GM23338 (cell line): ENCODE measurements around the gene EGLN3. TPM values are rescaled to one million over a fixed set of nuclear protein-coding genes. Genes with fewer than 3 reads are reported as not detected.

Experiments
- ATAC-seq: fragments of 200-7000 bp; cut with Tn5 transposase; 3 replicates; pipeline ENCODE4 v1.9.1; 2020
- DNase-seq: peaks from one replicate; pipeline ENCODE4 v3.0.0-alpha.2; 2015; ENCODE audit warnings: low spot score
- H2AFZ ChIP-seq: fragments of 200-600 bp; sonication (generic); 2 replicates; pipeline ENCODE4 v1.8.0; 2016; ENCODE audit warnings: antibody characterized with exemption, mild to moderate bottlenecking, moderate library complexity
- H3F3A ChIP-seq: fragments of 200-600 bp; sonication (generic); replicated peaks from 2 replicates; pipeline ENCODE4 v1.8.0; 2017; ENCODE audit warnings: antibody characterized with exemption, mixed run types, low read depth
- H3K27ac ChIP-seq: fragments of 200-600 bp; sonication (generic); 2 replicates; pipeline ENCODE4 v1.6.1; 2016; ENCODE audit warnings: low read depth
- H3K27me3 ChIP-seq: fragments of 200-600 bp; sonication (generic); 2 replicates; pipeline ENCODE4 v1.8.0; 2016; ENCODE audit warnings: mild to moderate bottlenecking, mixed run types, moderate library complexity; ENCODE audit not compliant: insufficient read depth
- H3K36me3 ChIP-seq: fragments of 200-600 bp; sonication (generic); 2 replicates; pipeline ENCODE4 v1.8.0; 2016; ENCODE audit warnings: mild to moderate bottlenecking; ENCODE audit not compliant: insufficient read depth
- H3K4me1 ChIP-seq: fragments of 200-600 bp; sonication (generic); 2 replicates; pipeline ENCODE4 v1.8.0; 2016; ENCODE audit warnings: mild to moderate bottlenecking, moderate library complexity; ENCODE audit not compliant: insufficient read depth
- H3K4me2 ChIP-seq: fragments of 200-600 bp; sonication (generic); 2 replicates; pipeline ENCODE4 v1.7.1; 2017; ENCODE audit warnings: mixed run types
- H3K4me3 ChIP-seq: fragments of 200-600 bp; sonication (generic); 2 replicates; pipeline ENCODE4 v1.6.1; 2016; ENCODE audit warnings: mixed run types
- H3K79me2 ChIP-seq: fragments of 200-600 bp; sonication (generic); replicated peaks from 2 replicates; pipeline ENCODE4 v1.8.0; 2017; ENCODE audit warnings: mild to moderate bottlenecking; ENCODE audit not compliant: insufficient read depth
- H3K9me2 ChIP-seq: fragments of 200-600 bp; sonication (generic); 2 replicates; pipeline ENCODE4 v1.8.0; 2017; ENCODE audit not compliant: insufficient read depth
- H4K20me1 ChIP-seq: fragments of 200-600 bp; sonication (generic); replicated peaks from 2 replicates; pipeline ENCODE4 v1.8.0; 2017; ENCODE audit warnings: mild to moderate bottlenecking; ENCODE audit not compliant: insufficient read depth
- H3K27ac Mint-ChIP-seq: 2 replicates; pipeline ENCODE4 v1.8.0; 2020; ENCODE audit warnings: inconsistent platforms, mild to moderate bottlenecking, moderate library complexity, mixed read lengths
- H3K27me3 Mint-ChIP-seq: 3 replicates; pipeline ENCODE4 v1.8.0; 2022; ENCODE audit warnings: low read depth, mild to moderate bottlenecking, moderate library complexity, mixed read lengths, inconsistent platforms; ENCODE audit not compliant: insufficient read depth, poor library complexity
- H3K36me3 Mint-ChIP-seq: 3 replicates; pipeline ENCODE4 v1.8.0; 2021; ENCODE audit warnings: low read depth, mild to moderate bottlenecking, inconsistent platforms, moderate library complexity, mixed read lengths
- H3K4me1 Mint-ChIP-seq: 3 replicates; pipeline ENCODE4 v1.8.0; 2020; ENCODE audit warnings: mild to moderate bottlenecking, inconsistent platforms, mixed read lengths
- H3K4me3 Mint-ChIP-seq: 3 replicates; pipeline ENCODE4 v1.8.0; 2021; ENCODE audit warnings: moderate library complexity, mild to moderate bottlenecking, inconsistent platforms, mixed read lengths
- H3K9me3 Mint-ChIP-seq: 3 replicates; pipeline ENCODE4 v1.8.0; 2020; ENCODE audit warnings: moderate library complexity, mild to moderate bottlenecking, inconsistent platforms, mixed read lengths
- CREB1 ChIP-seq: fragments of 250-450 bp; sonication (Bioruptor Pico); IDR thresholded peaks from 2 replicates; pipeline ENCODE4 v1.5.0; 2020; ENCODE audit warnings: low read depth, mild to moderate bottlenecking, moderate library complexity
- CTCF ChIP-seq, 2 experiments: fragments of 200-600 bp in 1 of 2; sonication (generic) in 1 of 2; conservative IDR thresholded peaks; 2 replicates each; pipeline versions ENCODE4 v1.5.1 to v1.6.1; 2016 to 2017; ENCODE audit warnings: antibody characterized with exemption in 2 of 2, low read depth in 2 of 2, mild to moderate bottlenecking in 2 of 2, moderate library complexity in 1 of 2
- ETS1 ChIP-seq: IDR thresholded peaks from 2 replicates; pipeline ENCODE4 v1.6.1; 2016; ENCODE audit warnings: antibody characterized with exemption
- EZH2 ChIP-seq: fragments of 200-600 bp; sonication (generic); IDR thresholded peaks from one replicate; pipeline ENCODE4 v1.8.0; 2017; ENCODE audit warnings: antibody characterized with exemption, mild to moderate bottlenecking, low read depth; ENCODE audit not compliant: unreplicated experiment
- EZH2phosphoT487 ChIP-seq: fragments of 200-600 bp; sonication (generic); IDR thresholded peaks from one replicate; pipeline ENCODE4 v1.8.1; 2018; ENCODE audit warnings: antibody characterized with exemption; ENCODE audit not compliant: unreplicated experiment
- JUNB ChIP-seq: IDR thresholded peaks from one replicate; pipeline ENCODE4 v1.6.1; 2016; ENCODE audit warnings: antibody characterized with exemption; ENCODE audit not compliant: unreplicated experiment
- NANOG ChIP-seq: IDR thresholded peaks from 2 replicates; pipeline ENCODE4 v1.6.1; 2016; ENCODE audit warnings: antibody characterized with exemption, borderline replicate concordance
- POLR2AphosphoS5 ChIP-seq: IDR thresholded peaks from 2 replicates; pipeline ENCODE4 v1.6.1; 2016; ENCODE audit warnings: antibody characterized with exemption, low read depth
- REST ChIP-seq: IDR thresholded peaks from one replicate; pipeline ENCODE4 v1.6.1; 2018; ENCODE audit warnings: antibody characterized with exemption; ENCODE audit not compliant: unreplicated experiment
- STAT1 ChIP-seq: IDR thresholded peaks from one replicate; pipeline ENCODE4 v1.6.1; 2016; ENCODE audit warnings: antibody characterized with exemption; ENCODE audit not compliant: unreplicated experiment
- ZNF114 ChIP-seq: fragments of 250-450 bp; sonication (Bioruptor Pico); IDR thresholded peaks from 2 replicates; pipeline ENCODE4 v1.5.0; 2020; ENCODE audit warnings: mild to moderate bottlenecking, moderate library complexity
- ZNF331 ChIP-seq: fragments of 250-450 bp; sonication (Bioruptor Pico); IDR thresholded peaks from 2 replicates; pipeline ENCODE4 v1.5.0; 2020; ENCODE audit warnings: low read depth, mild to moderate bottlenecking, moderate library complexity
- ZNF462 ChIP-seq: fragments of 250-450 bp; sonication (Bioruptor Pico); IDR thresholded peaks from 2 replicates; pipeline ENCODE4 v1.5.0; 2020; ENCODE audit warnings: mild to moderate bottlenecking, moderate library complexity
- polyA plus RNA-seq: library from polyadenylated mRNA; unstranded; fragments of >200 nt; fragmentation: Nextera tagmentation; extraction: Ambion mirVana; gene quantifications from 2 replicates; pipeline ENCODE4 v1.2.1, GENCODE V29; 2016
- total RNA-seq: library from RNA; depleted of rRNA; stranded (reverse); fragments of >200 nt; shearing (Covaris generic); gene quantifications from 2 replicates; pipeline ENCODE4 v1.2.3, GENCODE V29; 2014

Gene EGLN3
- total and polyA plus RNA-seq, 2 experiments from 2014 or later, result 26.8 to 42.9 TPM

GRCh38 chr14:33936391-33936790 lies 14.5 kb downstream of the EGLN3 start:
- Histone ChIP-seq H3K27me3 (no peaks in the 10 kb centered on the region), H3K4me3 (no peak overlapping the region), H4K20me1 (0 out of 2 replicates have a peak, but pooled peaks cover 3% of the 10 kb centered on the region), H3K36me3 (no peaks in the 10 kb centered on the region), H2AFZ (no peak overlapping the region), H3K9me2 (no peaks in the 10 kb centered on the region), H3K79me2 (peaks cover 87% of the 10 kb centered on the region), H3F3A (no peaks in the 10 kb centered on the region), H3K4me2 (peak overlapping the region; percentile 70), H3K27ac (peak overlapping the region; percentile 96), H3K4me1 (peaks cover 85% of the 10 kb centered on the region)
- Mint-ChIP-seq H3K27ac (no peak overlapping the region), H3K4me1 (peaks cover 74% of the 10 kb centered on the region), H3K36me3 (0 out of 3 replicates have a peak, but pooled peaks cover 3% of the 10 kb centered on the region), H3K9me3 (no peaks in the 10 kb centered on the region; the same call in 2 of the 3 replicates), H3K4me3 (no peak overlapping the region), H3K27me3 (peaks cover 8% of the 10 kb centered on the region)
- DNase-seq (no peak), ATAC-seq (peak; percentile 5; the same call in 1 of the 3 replicates)
- no peak for TF ChIP-seq JUNB
- no peak for TF ChIP-seq POLR2AphosphoS5
- no peak for TF ChIP-seq CTCF (conservative IDR thresholded peaks at IDR 0.05; ENCODE audit: low read depth in 2 of 2)
- TF ChIP-seq REST, result no peak
- no peak for TF ChIP-seq EZH2
- no peak for TF ChIP-seq ZNF114 (CRISPR knock-in tag)
- TF ChIP-seq CREB1 (CRISPR knock-in tag), result no peak
- no peak for TF ChIP-seq NANOG
- TF ChIP-seq ETS1, result no peak
- TF ChIP-seq ZNF462, result no peak
- no peak for TF ChIP-seq ZNF331 (CRISPR knock-in tag)
- no peak for TF ChIP-seq STAT1
- no peak for TF ChIP-seq EZH2phosphoT487
